K562 (cell line): Measurements from ENCODE around the gene DCAF10. TPM values are rescaled to one million over a fixed set of nuclear protein-coding genes. Genes with fewer than 3 reads are reported as not detected.
A peak's percentile ranks its signal among the peaks of the same experiment; 100 is the strongest.

Experiments used
- BRF2 ChIP-seq: IDR thresholded peaks from 3 replicates; pipeline ENCODE4 v1.6.1; 2011; ENCODE audit warnings: borderline replicate concordance, mild to moderate bottlenecking; ENCODE audit not compliant: insufficient read length, insufficient read depth
- CBX3 ChIP-seq, 2 experiments: IDR thresholded peaks; 1 replicate in 1 of 2; 2 replicates in 1 of 2; pipeline ENCODE4 v1.6.1; 2012; ENCODE audit warnings: inconsistent platforms in 2 of 2, low read length in 2 of 2, borderline replicate concordance in 1 of 2, control low read depth in 1 of 2
- EZH2 ChIP-seq: IDR thresholded peaks from 2 replicates; pipeline ENCODE4 v1.6.1; 2012; ENCODE audit warnings: low read depth, mild to moderate bottlenecking, inconsistent platforms, low read length, borderline replicate concordance
- POLR3G ChIP-seq: IDR thresholded peaks from 2 replicates; pipeline ENCODE4 v1.6.1; 2011; ENCODE audit not compliant: insufficient read length, insufficient replicate concordance; ENCODE audit errors: extremely low read depth
- REST ChIP-seq, 2 experiments: fragments of 450-650 bp; formaldehyde crosslinking in 1 of 2; IDR thresholded peaks; 2 replicates each; pipeline versions ENCODE4 v1.4.0 to v1.6.1; 2014 to 2020; ENCODE audit warnings: mild to moderate bottlenecking in 2 of 2, borderline replicate concordance in 1 of 2, low read depth in 1 of 2
- SREBF1 ChIP-seq: fragments of 150-350 bp; IDR thresholded peaks from 2 replicates; pipeline ENCODE4 v1.6.1; 2014; ENCODE audit warnings: antibody characterized with exemption, low read depth, low read length, borderline replicate concordance
- TCF3 ChIP-seq: sonication (generic); formaldehyde crosslinking; IDR thresholded peaks from 2 replicates; pipeline ENCODE4 v1.4.0; 2020; ENCODE audit warnings: mild to moderate bottlenecking, missing genetic modification reagents
- TCF7L2 ChIP-seq: fragments of 150-350 bp; IDR thresholded peaks from 2 replicates; pipeline ENCODE4 v1.6.1; 2016; ENCODE audit warnings: low read depth, mild to moderate bottlenecking, low read length, moderate library complexity
- TRIM25 ChIP-seq: fragments of 450-650 bp; IDR thresholded peaks from 2 replicates; pipeline ENCODE4 v1.7.0; 2016; ENCODE audit warnings: borderline replicate concordance
- ZBED1 ChIP-seq: IDR thresholded peaks from 2 replicates; pipeline ENCODE4 v1.6.1; 2014
- ZBTB11 ChIP-seq, 3 experiments: fragments of 200-800 bp in 1 of 3; fragments of 250-450 bp in 1 of 3; fragments of 450-650 bp in 1 of 3; sonication (Bioruptor Pico) in 1 of 3; sonication (Bioruptor generic) in 1 of 3; formaldehyde crosslinking in 1 of 3; IDR thresholded peaks; 2 replicates each; pipeline versions ENCODE4 v1.6.1 to v1.8.0; 2016 to 2022; ENCODE audit warnings: mild to moderate bottlenecking in 2 of 3, missing genetic modification characterization in 2 of 3, missing compliant biosample characterization in 1 of 3, moderate library complexity in 1 of 3
- polyA plus RNA-seq, 8 experiments: library from polyadenylated mRNA; depleted of rRNA in 4 of 8; stranded (reverse) in 5 of 8; unstranded in 3 of 8; fragments of >200 nt; fragmentation: Nextera tagmentation in 2 of 8; fragmentation: Illumina TruSeq in 1 of 8; extraction: Ambion mirVana in 2 of 8; extraction: Trizol in 1 of 8; gene quantifications; 2 replicates each; pipeline versions ENCODE4 v1.2.1 to v1.2.3, GENCODE V29; 2011 to 2014; ENCODE audit warnings: inconsistent platforms in 1 of 8, missing spikeins in 1 of 8
- total RNA-seq, 7 experiments: library from RNA; depleted of rRNA in 6 of 7; stranded (reverse); fragments of >200 nt in 6 of 7; fragmentation: Illumina TruSeq in 2 of 7; extraction: Trizol in 2 of 7; gene quantifications; 2 replicates each; pipeline versions ENCODE4 v1.2.1 to v1.2.3, GENCODE V29; 2011 to 2021; ENCODE audit warnings: low replicate concordance in 1 of 7

DCAF10 gene
- total and polyA plus RNA-seq, 9 of the 15 experiments (the other 6 are each of a cell fraction or from before 2014, with no cell fraction given): 6.8 to 40.1 (median 16.9) TPM

GRCh38 chr9:37800631-37801286 lies at the start of gene DCAF10 (continued):
- TF ChIP-seq REST (IDR thresholded peaks at IDR 0.05; ENCODE audit: borderline replicate concordance) (no peak; the same call in none of the 2 replicates), REST (CRISPR knock-in tag; IDR thresholded peaks at IDR 0.05; ENCODE audit: low read depth) (peak; percentile 61; the same call in 1 of the 2 replicates), ZBED1 (peak; percentile 94; the same call in 1 of the 2 replicates), TCF3 (CRISPR knock-in tag) (peak; percentile 54), SREBF1 (peak; percentile 70; the same call in 1 of the 2 replicates), ZBTB11 (CRISPR knock-in tag; IDR thresholded peaks at IDR 0.05) (peak; percentile 99 to 100 (median 99)), CBX3 (IDR thresholded peaks at IDR 0.05; ENCODE audit: borderline replicate concordance in 1 of 2, low read length in 2 of 2) (peak in 1 of 2 experiments; percentile 92; a peak in 2 of 3 replicates), TRIM25 (no peak), EZH2 (no peak), TCF7L2 (no peak), POLR3G (no peak), BRF2 (no peak)
